Measurements from ENCODE around the gene CRK. TPM values are rescaled to one million over a fixed set of nuclear protein-coding genes. Genes with fewer than 3 reads are reported as not detected.

Gene CRK
- total RNA-seq (10 to 100 TPM; 28.8 to 47.0 (median 42.2) TPM), polyA plus RNA-seq (10 to 100 TPM; 17.0 to 49.0 TPM)
- long read RNA-seq, donor 1, transcript CRK-201 (3 exons, 3,880 nt) = major isoform, 19 of 46 reads
- long read RNA-seq, donor 1, transcript CRK-202 (3 exons, 3,675 nt) = minor isoform, 11 of 46 reads
- long read RNA-seq, donor 1, partial matches to known transcripts = 3 of 46 reads
- long read RNA-seq, donor 1, other reads (novel, unspliced or antisense) = 13 of 46 reads
- long read RNA-seq, donor 2, transcript CRK-202 (3 exons, 3,675 nt) = major isoform, 18 of 51 reads
- long read RNA-seq, donor 2, transcript CRK-201 (3 exons, 3,880 nt) = minor isoform, 12 of 51 reads
- long read RNA-seq, donor 2, partial matches to known transcripts = 8 of 51 reads
- long read RNA-seq, donor 2, other reads (novel, unspliced or antisense) = 13 of 51 reads
- long read RNA-seq, donor 3, transcript CRK-201 (3 exons, 3,880 nt) = major isoform, 28 of 57 reads
- long read RNA-seq, donor 3, transcript CRK-202 (3 exons, 3,675 nt) = minor isoform, 20 of 57 reads
- long read RNA-seq, donor 3, partial matches to known transcripts = 0 of 57 reads
- long read RNA-seq, donor 3, other reads (novel, unspliced or antisense) = 9 of 57 reads

DNA sequence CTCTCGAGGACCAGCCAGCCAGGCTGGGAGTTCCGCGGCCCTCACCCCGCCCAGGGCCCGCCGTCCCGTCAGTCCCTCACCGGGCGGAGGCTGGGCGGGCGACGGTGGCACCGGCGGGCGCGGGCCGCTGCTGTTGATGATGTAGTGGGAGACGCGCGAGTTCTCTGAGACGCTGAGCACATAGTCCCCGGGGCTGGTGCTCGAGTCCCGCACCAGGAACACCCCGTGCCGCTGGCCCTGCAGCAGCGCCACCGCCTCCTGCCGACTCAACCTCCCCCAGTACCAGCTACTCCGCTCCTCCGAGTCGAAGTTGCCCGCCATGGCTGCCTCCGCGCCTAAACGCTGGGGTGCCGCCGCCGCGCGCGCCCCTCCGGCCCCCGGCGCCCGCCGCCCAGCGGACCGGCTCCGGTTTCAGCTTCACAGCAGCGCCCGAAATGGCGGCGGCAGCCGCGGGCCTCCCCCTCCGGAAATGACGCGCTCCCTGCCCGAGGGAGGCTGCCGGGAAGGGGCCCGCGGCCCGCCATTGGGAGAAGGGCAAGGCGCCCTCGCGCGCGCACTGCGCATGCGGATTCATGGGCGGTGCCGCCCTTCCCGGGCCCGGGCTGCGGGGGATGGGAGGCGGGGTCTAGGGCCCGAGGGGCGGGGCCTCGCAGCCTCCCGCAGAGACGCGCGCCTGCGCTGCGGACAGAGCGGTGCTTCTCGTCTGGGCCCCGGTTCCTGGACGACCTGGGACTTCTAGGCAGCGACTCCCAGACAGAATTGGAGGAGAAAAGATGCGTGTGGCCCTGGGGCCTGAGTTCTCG, at the start of gene CRK:
CRK (minus strand) TSS at position 436 of the 803 bp plus-strand sequence; CDS start at position 321, 115 bp downstream.
- TF ChIP-seq, protein P1, sequence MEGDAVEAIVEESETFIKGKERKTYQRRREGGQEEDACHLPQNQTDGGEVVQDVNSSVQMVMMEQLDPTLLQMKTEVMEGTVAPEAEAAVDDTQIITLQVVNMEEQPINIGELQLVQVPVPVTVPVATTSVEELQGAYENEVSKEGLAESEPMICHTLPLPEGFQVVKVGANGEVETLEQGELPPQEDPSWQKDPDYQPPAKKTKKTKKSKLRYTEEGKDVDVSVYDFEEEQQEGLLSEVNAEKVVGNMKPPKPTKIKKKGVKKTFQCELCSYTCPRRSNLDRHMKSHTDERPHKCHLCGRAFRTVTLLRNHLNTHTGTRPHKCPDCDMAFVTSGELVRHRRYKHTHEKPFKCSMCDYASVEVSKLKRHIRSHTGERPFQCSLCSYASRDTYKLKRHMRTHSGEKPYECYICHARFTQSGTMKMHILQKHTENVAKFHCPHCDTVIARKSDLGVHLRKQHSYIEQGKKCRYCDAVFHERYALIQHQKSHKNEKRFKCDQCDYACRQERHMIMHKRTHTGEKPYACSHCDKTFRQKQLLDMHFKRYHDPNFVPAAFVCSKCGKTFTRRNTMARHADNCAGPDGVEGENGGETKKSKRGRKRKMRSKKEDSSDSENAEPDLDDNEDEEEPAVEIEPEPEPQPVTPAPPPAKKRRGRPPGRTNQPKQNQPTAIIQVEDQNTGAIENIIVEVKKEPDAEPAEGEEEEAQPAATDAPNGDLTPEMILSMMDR (IDR thresholded peaks at IDR 0.05) = peak in 4 of 12 donors; percentile 11 to 48 (median 16)
- peak; percentile 71 to 93 for TF ChIP-seq POLR2A (IDR thresholded peaks at IDR 0.05)
- Histone ChIP-seq H3K27ac (peak within 1 kb of the TSS; percentile 89 to 99 (median 98)), H3K36me3 (peaks cover 0 to 17% (median 8%) of the 10 kb centered on the region in 9 donors), H3K4me3 (peak within 1 kb of the TSS; percentile 84 to 100 (median 94)), H3K9me3 (no peaks in the 10 kb centered on the region), H3K4me1 (peaks cover 6 to 62% (median 54%) of the 10 kb centered on the region in 12 donors), H3K27me3 (no peaks in the 10 kb centered on the region)
- WGBS, 4 donors = 0 to 1% (median 1%) methylated on average over 29 to 93 of the region's 93 CpGs
- ATAC-seq (peak; percentile 90 to 96 (median 94)), DNase-seq (peak; percentile 96 to 100 (median 98))
- intact Hi-C loops (cut with DNase I) = loop anchor here (1.0 to 10.0 kb wide), 13 partner anchors 35 to 91 kb away; partner anchors contain the start of genes INPP5K (in 7 of the 10) and MYO1C (in 5 of the 10)

DNA sequence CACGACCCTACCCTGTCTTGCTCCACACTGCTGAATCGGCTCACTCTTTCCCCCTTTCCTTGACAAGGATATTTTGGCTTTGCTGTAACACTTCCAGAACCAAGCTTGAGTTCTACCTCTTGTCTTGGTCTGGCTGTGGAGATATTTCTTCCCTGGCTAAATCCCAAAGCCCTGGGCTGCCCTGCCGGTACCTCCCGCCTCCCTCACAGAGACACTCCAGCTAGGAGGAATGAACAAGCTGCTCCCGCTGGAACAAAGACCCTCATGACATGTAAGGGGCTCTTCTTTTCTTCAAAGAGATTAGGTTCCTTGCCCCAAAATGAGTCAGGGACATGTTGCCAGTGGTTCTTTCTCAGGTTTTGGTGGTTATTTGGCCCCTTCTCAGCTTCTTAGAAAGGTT, 49.6 kb upstream of the CRK start:
- intact Hi-C loops (cut with DNase I) = loop anchor here in 1 of 10 donors (1.0 kb wide), 1 partner anchor 10 kb away; no protein-coding TSS in a partner anchor
- Histone ChIP-seq H3K4me3 (no peak overlapping the region), H3K9me3 (no peaks in the 10 kb centered on the region), H3K27ac (peak overlapping the region in 8 of 12 donors; percentile 15 to 75 (median 46)), H3K4me1 (peaks cover 1 to 67% (median 29%) of the 10 kb centered on the region in 12 donors), H3K27me3 (no peaks in the 10 kb centered on the region), H3K36me3 (peaks cover 0 to 67% (median 50%) of the 10 kb centered on the region in 9 donors)
- DNase-seq = no peak
- TF ChIP-seq POLR2A (IDR thresholded peaks at IDR 0.05) = no peak
- TF ChIP-seq, protein P1 (IDR thresholded peaks at IDR 0.05) = no peak
- WGBS, 4 donors = 45 to 65% (median 60%) methylated on average over 5 of the region's 5 CpGs
- ATAC-seq = peak in 3 of 4 donors; percentile 6 to 43 (median 39)

DNA sequence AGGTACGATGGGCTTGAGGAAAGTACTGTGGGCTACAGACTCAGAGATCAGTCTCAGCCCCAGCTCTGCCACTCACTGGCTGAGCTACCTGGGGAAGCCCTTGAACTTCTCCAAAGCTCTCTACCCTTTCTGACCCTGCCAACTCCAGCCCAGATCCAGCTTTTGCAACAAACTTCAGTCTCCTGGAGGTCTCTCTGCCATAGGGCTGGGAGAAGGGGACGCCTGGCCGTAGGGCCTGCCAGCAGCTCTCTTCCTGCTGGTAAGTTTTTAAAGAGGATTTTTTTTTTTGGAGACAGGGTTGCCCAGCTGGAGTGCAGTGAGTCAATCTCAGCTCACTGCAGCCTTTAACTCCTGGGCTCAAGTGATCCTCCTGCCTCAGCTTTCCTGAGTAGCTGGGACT, 48.8 kb upstream of the CRK start:
- intact Hi-C loops (cut with DNase I) = loop anchor here in 1 of 10 donors (1.0 kb wide), 1 partner anchor 10 kb away; no protein-coding TSS in a partner anchor
- no peak for DNase-seq
- Histone ChIP-seq H3K4me3 (no peak overlapping the region), H3K36me3 (peaks cover 0 to 70% (median 53%) of the 10 kb centered on the region in 9 donors), H3K27ac (peak overlapping the region in 3 of 12 donors; percentile 6 to 72 (median 58)), H3K9me3 (no peaks in the 10 kb centered on the region), H3K4me1 (peaks cover 0 to 60% (median 23%) of the 10 kb centered on the region in 12 donors), H3K27me3 (no peaks in the 10 kb centered on the region)
- ATAC-seq = no peak
- TF ChIP-seq, protein P1 (IDR thresholded peaks at IDR 0.05) = no peak
- 76 to 87% (median 85%) methylated on average over 3 of the region's 3 CpGs for WGBS, 4 donors
